Motor neuron (in vitro differentiated cells): ENCODE data around the gene ZNF341. TPM values are rescaled to one million over a fixed set of nuclear protein-coding genes. Genes with fewer than 3 reads are reported as not detected.
A peak's percentile ranks its signal among the peaks of the same experiment; 100 is the strongest.

Source experiments
- ATAC-seq, 8 experiments: fragments of 200-7000 bp; cut with Tn5 transposase; replicated peaks in 6 of 8; 2 replicates each; pipeline ENCODE4 v1.8.0; 2021; ENCODE audit warnings: mild to moderate bottlenecking in 8 of 8, moderate library complexity in 8 of 8
- H3K27ac ChIP-seq, 2 donors: fragments of 250-450 bp; sonication (Bioruptor Pico); 2 replicates each; pipeline ENCODE4 v1.9.0; 2021; ENCODE audit warnings: antibody characterized with exemption in 2 of 2, mild to moderate bottlenecking in 2 of 2, moderate library complexity in 1 of 2
- H3K4me1 ChIP-seq, 2 donors: fragments of 250-450 bp; sonication (Bioruptor Pico); replicated peaks in 1 of 2; 2 replicates each; pipeline ENCODE4 v1.6.1; 2021; ENCODE audit warnings: antibody characterized with exemption in 2 of 2, mild to moderate bottlenecking in 2 of 2, moderate library complexity in 1 of 2
- H3K4me3 ChIP-seq, 5 donors: fragments of 250-450 bp; sonication (Bioruptor Pico); 2 replicates each; pipeline ENCODE4 v1.9.0; 2021; ENCODE audit warnings: antibody characterized with exemption in 5 of 5, mild to moderate bottlenecking in 5 of 5, moderate library complexity in 4 of 5
- WGBS, 10 experiments: fragments of 450-650 bp; shearing (Covaris generic); methylation state at CpG; one replicate each; pipeline ENCODE4 v1.0.0; 2022; 5-methylcytosine and 5-hydroxymethylcytosine counted together
- in situ Hi-C, 9 experiments: fragments of 400-800 bp; cut with MboI; loops; one replicate each; pipeline ENCODE4 v1.15.0; 2021; ENCODE audit warnings: low sequenced_read_pairs in 9 of 9, low pct_unique_long_range_greater_than_20kb in 2 of 9; ENCODE audit not compliant: unreplicated experiment in 9 of 9
- total RNA-seq, 8 experiments: library from RNA; unstranded; fragments of 300-600 nt; gene quantifications; 2 replicates each; pipeline versions ENCODE4 v1.2.3 to v1.2.4, GENCODE V29; 2022

ZNF341 gene
- total RNA-seq, 8 experiments from 2014 or later, result 0.87 to 3.3 (median 1.2) TPM

DNA sequence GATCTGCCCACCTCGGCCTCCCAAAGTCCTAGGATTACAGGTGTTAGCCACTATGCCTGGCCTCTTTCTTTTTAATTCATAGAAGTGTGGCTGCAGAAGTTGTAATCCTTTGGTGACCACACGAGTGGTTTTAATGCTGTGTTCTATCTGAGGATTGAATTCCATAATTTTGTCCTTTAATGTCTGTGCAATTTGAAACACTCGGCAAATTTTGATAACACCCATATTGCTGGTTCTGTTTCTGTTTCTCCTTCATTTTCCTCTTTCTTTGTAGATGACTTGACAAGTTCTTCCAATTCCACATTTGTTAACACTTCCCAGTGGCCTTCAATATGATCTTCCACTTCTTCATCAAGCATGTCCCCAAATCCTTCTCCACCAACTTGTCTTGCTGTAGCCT is 76.6 kb downstream of the ZNF341 start:
- Histone ChIP-seq H3K4me1 (peaks cover 11% of the 10 kb centered on the region in 2 donors), H3K4me3 (no peak overlapping the region), H3K27ac (no peak overlapping the region)
- in situ Hi-C loops, result no loop called here
- no peak for ATAC-seq
- 57 to 100% (median 89%) methylated on average over 1 to 3 of the region's 3 CpGs for WGBS, 10 experiments

- 25 to 86% (median 38%) methylated on average over 3 to 5 of the region's 5 CpGs for WGBS, 10 experiments
- in situ Hi-C loops, result no loop called here
- H3K4me1 ChIP-seq, result peaks cover 13 to 15% of the 10 kb centered on the region in 2 donors
- ATAC-seq, result no peak
- no peak overlapping the region for H3K27ac ChIP-seq
- H3K4me3 ChIP-seq, result no peak overlapping the region
These were observed 78.5 kb downstream of the ZNF341 start for GRCh38 chr20:33810259-33810658.

- peak within 1 kb of the TSS; percentile 69 to 80 for H3K27ac ChIP-seq
- H3K4me1 ChIP-seq, result peaks cover 13 to 15% of the 10 kb centered on the region in 2 donors
- 0 to 14% (median 0%) methylated on average over 1 to 12 of the region's 71 CpGs; no CpG with 5 or more reads in 2 of the 10 experiments for WGBS, 10 experiments
- in situ Hi-C loops, result no loop called here
- ATAC-seq, result peak; percentile 93 to 98 (median 98)
- peak within 1 kb of the TSS; percentile 74 to 85 (median 80) for H3K4me3 ChIP-seq
These were observed 79.3 kb downstream of the ZNF341 start, which contains the start of gene CHMP4B for GRCh38 chr20:33810885-33811775. CHMP4B (plus strand) TSS chr20:33811348; CDS start chr20:33811469, 121 bp downstream.

GRCh38 chr20:33811776-33812151 is 80.0 kb downstream of the ZNF341 start:
- H3K4me1 ChIP-seq, result peaks cover 13 to 15% of the 10 kb centered on the region in 2 donors
- peak overlapping the region; percentile 74 to 85 (median 80) for H3K4me3 ChIP-seq
- WGBS, 10 experiments, result 0 to 3% (median 0%) methylated on average over 1 to 6 of the region's 12 CpGs; no CpG with 5 or more reads in 4 of the 10 experiments
- in situ Hi-C loops, result no loop called here
- ATAC-seq, result peak in 3 of 8 experiments; percentile 0 to 1 (median 1)
- peak overlapping the region; percentile 69 to 80 for H3K27ac ChIP-seq

GRCh38 chr20:33812152-33812849 is 80.5 kb downstream of the ZNF341 start:
- in situ Hi-C loops, result no loop called here

DNA sequence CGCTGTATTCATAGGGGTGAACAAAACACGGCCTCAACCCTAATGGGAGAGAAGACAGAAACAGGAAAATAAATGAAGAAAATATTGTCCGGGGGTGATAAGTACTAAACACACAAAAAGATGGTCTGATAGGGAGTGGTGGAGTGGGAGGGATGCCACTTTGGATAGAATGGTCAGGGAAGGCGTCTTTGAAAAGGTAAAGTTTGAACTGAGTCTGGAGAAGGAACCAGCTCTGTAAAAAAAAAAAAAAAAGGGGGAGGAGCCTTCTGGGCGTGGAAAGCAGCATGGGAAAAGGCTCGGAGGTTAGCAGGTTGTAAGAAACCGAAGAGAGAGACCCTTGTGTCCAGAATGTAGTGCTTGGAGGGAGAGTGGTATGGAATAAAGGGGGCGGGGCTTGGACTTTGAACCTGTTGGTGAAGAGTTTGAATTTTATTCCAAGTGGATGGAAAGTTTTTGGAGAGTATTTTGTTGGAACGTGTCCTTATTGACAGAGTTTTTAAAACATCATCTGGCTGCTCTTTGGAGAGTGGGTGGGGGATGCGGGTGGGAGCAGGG is 81.2 kb downstream of the ZNF341 start:
- in situ Hi-C loops, result no loop called here
- H3K4me1 ChIP-seq, result peaks cover 13 to 15% of the 10 kb centered on the region in 2 donors
- no peak for ATAC-seq
- 0 to 22% (median 12%) methylated on average over 1 to 10 of the region's 10 CpGs for WGBS, 10 experiments
- peak overlapping the region; percentile 74 to 85 (median 80) for H3K4me3 ChIP-seq
- no peak overlapping the region for H3K27ac ChIP-seq

More at GRCh38 chr20:33812152-33812849, 80.5 kb downstream of the ZNF341 start:
- H3K4me3 ChIP-seq, result peak overlapping the region; percentile 74 to 85 (median 80)
- peak overlapping the region in 1 of 2 donors; percentile 69 for H3K27ac ChIP-seq
- peak in 2 of 8 experiments; percentile 3 to 9 for ATAC-seq
- H3K4me1 ChIP-seq, result peaks cover 13 to 15% of the 10 kb centered on the region in 2 donors
- 1 to 13% (median 8%) methylated on average over 2 to 12 of the region's 14 CpGs for WGBS, 10 experiments

DNA sequence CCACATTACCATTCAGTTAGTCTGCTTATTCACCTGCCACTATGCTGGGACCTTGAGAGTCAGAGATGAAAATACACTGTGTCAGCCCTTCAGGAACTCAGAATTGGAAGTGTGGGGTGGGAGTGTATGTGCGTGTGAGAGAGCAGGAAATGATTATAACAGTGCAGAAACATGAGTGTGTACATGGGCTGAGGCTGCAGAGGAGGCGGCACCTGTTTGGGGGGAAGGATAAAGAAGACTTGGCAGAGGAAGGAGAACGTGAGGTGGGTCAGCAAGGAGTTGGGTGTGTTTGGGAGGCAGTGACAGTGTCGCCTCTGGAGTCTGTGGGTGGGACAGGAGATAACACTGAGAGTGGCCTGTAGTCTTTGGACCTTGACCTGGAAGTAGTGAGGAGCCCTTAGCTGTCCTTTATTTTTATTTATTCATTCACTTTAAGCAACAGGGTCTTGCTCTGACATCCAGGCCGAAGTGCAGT is 82.5 kb downstream of the ZNF341 start:
- WGBS, 10 experiments, result 18 to 100% (median 100%) methylated on average over 1 to 4 of the region's 5 CpGs; no CpG with 5 or more reads in 4 of the 10 experiments

DNA sequence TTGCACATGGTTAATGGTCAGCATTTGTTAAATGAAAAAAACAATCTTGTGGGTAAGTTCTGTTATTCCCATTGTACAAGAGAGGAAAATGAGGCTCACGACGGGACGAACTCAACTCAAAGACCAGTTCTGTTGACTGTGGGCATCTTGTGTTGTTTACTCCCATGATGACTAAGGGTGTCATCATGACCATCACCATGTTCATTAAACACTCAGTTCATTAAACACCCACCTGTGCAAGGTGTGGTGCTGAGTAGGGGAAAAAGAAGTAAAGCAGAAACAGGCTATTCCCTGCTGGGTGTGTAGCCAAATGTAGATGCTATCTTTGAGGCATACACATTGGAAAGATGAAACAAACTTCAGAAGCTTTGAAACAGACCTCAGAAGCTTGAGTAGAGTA is 83.9 kb downstream of the ZNF341 start:
- no peak overlapping the region for H3K4me3 ChIP-seq
- in situ Hi-C loops, result no loop called here
- ATAC-seq, result no peak
- H3K27ac ChIP-seq, result no peak overlapping the region
- H3K4me1 ChIP-seq, result peaks cover 13 to 15% of the 10 kb centered on the region in 2 donors
- WGBS, 10 experiments, result 80 to 100% (median 100%) methylated on average over 2 to 3 of the region's 3 CpGs; no CpG with 5 or more reads in 5 of the 10 experiments

More for the DNA sequence above, 82.5 kb downstream of the ZNF341 start:
- H3K4me1 ChIP-seq, result peaks cover 13 to 15% of the 10 kb centered on the region in 2 donors
- no peak overlapping the region for H3K4me3 ChIP-seq
- in situ Hi-C loops, result no loop called here
- ATAC-seq, result no peak
- no peak overlapping the region for H3K27ac ChIP-seq

DNA sequence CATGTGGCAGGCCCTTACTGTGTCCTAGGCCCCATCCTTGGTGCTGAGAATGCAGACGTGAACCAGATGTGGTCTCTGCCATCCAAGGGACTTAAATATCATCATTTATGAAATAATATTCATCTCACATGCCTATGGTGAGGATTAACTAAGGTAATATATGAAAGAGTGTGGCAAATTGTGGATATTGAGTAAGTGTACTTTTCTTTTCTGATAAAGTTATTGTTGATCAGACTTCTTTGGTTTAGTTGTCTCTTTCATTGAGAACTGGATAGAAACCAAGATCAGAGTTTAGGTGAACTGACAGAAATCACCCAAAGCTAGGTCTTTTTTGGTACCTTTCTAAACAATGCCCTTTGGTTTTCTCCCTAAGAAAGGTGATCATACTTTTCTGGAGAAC is 84.4 kb downstream of the ZNF341 start:
- 60 to 100% (median 87%) methylated on average over 1 of the region's 1 CpG; no CpG with 5 or more reads in 4 of the 10 experiments for WGBS, 10 experiments
- in situ Hi-C loops, result no loop called here
- Histone ChIP-seq H3K4me1 (peaks cover 13 to 15% of the 10 kb centered on the region in 2 donors), H3K27ac (no peak overlapping the region), H3K4me3 (no peak overlapping the region)
- no peak for ATAC-seq

GRCh38 chr20:33817411-33817810 is 85.6 kb downstream of the ZNF341 start:
- in situ Hi-C loops, result no loop called here
- 71 to 100% (median 97%) methylated on average over 1 to 4 of the region's 5 CpGs; no CpG with 5 or more reads in 4 of the 10 experiments for WGBS, 10 experiments
- no peak for ATAC-seq
- peaks cover 12 to 14% of the 10 kb centered on the region in 2 donors for H3K4me1 ChIP-seq
- no peak overlapping the region for H3K4me3 ChIP-seq
- no peak overlapping the region for H3K27ac ChIP-seq

DNA sequence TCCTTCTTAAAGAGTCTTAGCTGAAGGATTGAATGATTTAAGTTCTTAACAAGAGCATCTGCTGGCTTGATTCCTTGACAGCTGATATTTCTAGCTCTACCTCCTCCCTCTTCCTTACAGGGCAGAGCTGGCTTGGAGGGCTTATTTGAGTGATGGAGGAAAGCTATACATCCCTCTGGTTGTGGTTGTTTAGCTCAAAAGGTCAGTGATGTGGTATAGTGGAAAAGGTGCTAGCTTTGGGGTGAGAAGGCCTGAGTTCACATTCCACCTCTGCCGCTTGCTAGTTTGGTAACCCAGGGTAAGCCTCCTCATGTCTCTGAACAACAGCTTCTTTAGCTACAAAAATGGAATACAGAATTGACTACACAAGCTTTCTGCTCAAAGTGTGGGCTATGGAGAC is 87.7 kb downstream of the ZNF341 start:
- in situ Hi-C loops, result no loop called here
- Histone ChIP-seq H3K4me3 (no peak overlapping the region), H3K4me1 (no peaks in the 10 kb centered on the region), H3K27ac (no peak overlapping the region)
- no peak for ATAC-seq
- WGBS, 10 experiments, result 100% methylated on average over 1 of the region's 1 CpG; no CpG with 5 or more reads in 9 of the 10 experiments

DNA sequence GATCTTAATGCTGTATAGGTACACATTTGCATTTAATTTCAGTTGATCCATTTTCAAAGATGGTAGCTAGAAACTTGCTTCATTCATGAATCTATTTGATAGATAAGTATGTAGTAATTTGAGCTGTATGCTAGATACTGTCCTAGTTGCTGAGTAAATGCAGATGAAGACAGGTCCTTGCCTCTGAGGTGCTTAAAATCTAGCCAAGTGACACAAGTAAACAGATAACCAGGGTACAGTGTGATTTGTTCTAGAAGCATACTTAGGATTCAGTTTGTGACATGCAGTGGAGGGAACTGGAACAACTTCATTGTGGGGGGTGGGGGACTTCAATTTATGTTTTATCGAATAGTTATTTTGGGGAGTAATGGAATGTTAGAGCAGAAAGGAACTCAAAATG is 88.6 kb downstream of the ZNF341 start:
- H3K4me1 ChIP-seq, result no peaks in the 10 kb centered on the region
- ATAC-seq, result no peak
- no peak overlapping the region for H3K27ac ChIP-seq
- in situ Hi-C loops, result no loop called here
- WGBS, 10 experiments, result 67 to 100% (median 100%) methylated on average over 1 of the region's 1 CpG; no CpG with 5 or more reads in 2 of the 10 experiments
- no peak overlapping the region for H3K4me3 ChIP-seq
